Hippocampal formation (tissue), 2 donors: ENCODE data around the gene TRAF3IP1.
"Not testable (repeated sequence)": the region's sequence is repeated elsewhere in the genome, so short reads cannot be mapped to it uniquely, and the experiment has no call there.

Source experiments
- DNase-seq, 2 donors: peaks; one replicate each; lab custom pipeline; 2025; lab: John Stamatoyannopoulos, UW

Gene TRAF3IP1

GRCh38 chr2:238308177-238308576 lies 12.1 kb upstream of the TRAF3IP1 start:
- no peak for DNase-seq

- DNase-seq, result not testable (repeated sequence)
Measured at GRCh38 chr2:238310721-238311120, 9.6 kb upstream of the TRAF3IP1 start.

GRCh38 chr2:238313289-238313990 lies 6.9 kb upstream of the TRAF3IP1 start:
- DNase-seq, result no peak

- DNase-seq, result no peak
Measured at GRCh38 chr2:238313991-238314350, 6.3 kb upstream of the TRAF3IP1 start.

GRCh38 chr2:238314576-238314975 lies 5.7 kb upstream of the TRAF3IP1 start:
- DNase-seq, result no peak

GRCh38 chr2:238315031-238315595 lies 5.2 kb upstream of the TRAF3IP1 start:
- DNase-seq, result no peak

- no peak for DNase-seq
Measured at GRCh38 chr2:238320648-238321281, 447 bp downstream of the TRAF3IP1 start.

GRCh38 chr2:238321467-238321866 lies 1.1 kb downstream of the TRAF3IP1 start:
- DNase-seq, result no peak

GRCh38 chr2:238322001-238322411 lies 1.7 kb downstream of the TRAF3IP1 start:
- no peak for DNase-seq

GRCh38 chr2:238324248-238324647 lies 3.9 kb downstream of the TRAF3IP1 start:
- not testable (repeated sequence) for DNase-seq

GRCh38 chr2:238325694-238326093 lies 5.4 kb downstream of the TRAF3IP1 start:
- no peak for DNase-seq

GRCh38 chr2:238326801-238327365 lies 6.6 kb downstream of the TRAF3IP1 start:
- no peak for DNase-seq

GRCh38 chr2:238327751-238328150 lies 7.4 kb downstream of the TRAF3IP1 start:
- no peak for DNase-seq

- DNase-seq, result no peak
Measured at GRCh38 chr2:238330391-238330790, 10.1 kb downstream of the TRAF3IP1 start.

GRCh38 chr2:238331916-238332315 lies 11.6 kb downstream of the TRAF3IP1 start:
- no peak for DNase-seq

GRCh38 chr2:238334885-238335284 lies 14.6 kb downstream of the TRAF3IP1 start:
- DNase-seq, result no peak

GRCh38 chr2:238335591-238335990 lies 15.3 kb downstream of the TRAF3IP1 start:
- not testable (repeated sequence) for DNase-seq

- no peak for DNase-seq
Measured at GRCh38 chr2:238336151-238336550, 15.8 kb downstream of the TRAF3IP1 start.

- no peak for DNase-seq
Measured at GRCh38 chr2:238336793-238337444, 16.6 kb downstream of the TRAF3IP1 start.

- DNase-seq, result no peak
Measured at GRCh38 chr2:238337846-238338245, 17.5 kb downstream of the TRAF3IP1 start.

- no peak for DNase-seq
Measured at GRCh38 chr2:238338710-238339394, 18.5 kb downstream of the TRAF3IP1 start.

- DNase-seq, result no peak
Measured at GRCh38 chr2:238339395-238339780, 19.1 kb downstream of the TRAF3IP1 start.
